AG04449 (cell line): ENCODE data around the gene HMCN2.

Source experiments
- CTCF ChIA-PET: fragments of 350-600 bp; formaldehyde crosslinking; extraction: SDS; loops from one replicate; lab custom pipeline; 2021; ENCODE audit warnings: antibody characterized with exemption; lab: Yijun Ruan, JAX
- POLR2A ChIA-PET: fragments of 400-600, 350-600 bp; formaldehyde crosslinking; extraction: SDS; loops from one replicate; lab custom pipeline; 2020; ENCODE audit warnings: antibody characterized with exemption, inconsistent platforms; lab: Yijun Ruan, JAX
- DNase-seq: peaks from one replicate; pipeline ENCODE4 v3.0.0-alpha.2; 2010; ENCODE audit warnings: low read depth, low spot score
- H3K4me3 ChIP-seq: 2 replicates; pipeline ENCODE4 v1.5.1; 2011; ENCODE audit warnings: low read depth, mild to moderate bottlenecking, control low read depth, low read length
- CTCF ChIP-seq: IDR thresholded peaks from one replicate; pipeline ENCODE4 v1.5.1; 2011; ENCODE audit warnings: mild to moderate bottlenecking, moderate library complexity, low read length, control low read depth, inconsistent platforms; ENCODE audit not compliant: insufficient read depth; ENCODE audit errors: missing control alignments

HMCN2 gene

GRCh38 chr9:130306823-130307666 is 41.5 kb downstream of the HMCN2 start:
- H3K4me3 ChIP-seq: no peak overlapping the region
- ChIA-PET POLR2A (no interaction called here), CTCF (interaction anchor here (1.8 kb wide), 1 partner anchor 200 kb away, joined by 4 read pairs; no protein-coding TSS in a partner anchor)
- DNase-seq: no peak
- no peak for TF ChIP-seq CTCF

GRCh38 chr9:130307667-130307943 is 42.0 kb downstream of the HMCN2 start:
- H3K4me3 ChIP-seq: no peak overlapping the region
- CTCF ChIA-PET: no interaction called here
- no peak for TF ChIP-seq CTCF
- no peak for DNase-seq
- POLR2A ChIA-PET: no interaction called here

- TF ChIP-seq CTCF: no peak
- H3K4me3 ChIP-seq: no peak overlapping the region
- DNase-seq: no peak
- POLR2A ChIA-PET: no interaction called here
- CTCF ChIA-PET: no interaction called here
Measured at GRCh38 chr9:130308081-130308571, 42.6 kb downstream of the HMCN2 start.

DNA sequence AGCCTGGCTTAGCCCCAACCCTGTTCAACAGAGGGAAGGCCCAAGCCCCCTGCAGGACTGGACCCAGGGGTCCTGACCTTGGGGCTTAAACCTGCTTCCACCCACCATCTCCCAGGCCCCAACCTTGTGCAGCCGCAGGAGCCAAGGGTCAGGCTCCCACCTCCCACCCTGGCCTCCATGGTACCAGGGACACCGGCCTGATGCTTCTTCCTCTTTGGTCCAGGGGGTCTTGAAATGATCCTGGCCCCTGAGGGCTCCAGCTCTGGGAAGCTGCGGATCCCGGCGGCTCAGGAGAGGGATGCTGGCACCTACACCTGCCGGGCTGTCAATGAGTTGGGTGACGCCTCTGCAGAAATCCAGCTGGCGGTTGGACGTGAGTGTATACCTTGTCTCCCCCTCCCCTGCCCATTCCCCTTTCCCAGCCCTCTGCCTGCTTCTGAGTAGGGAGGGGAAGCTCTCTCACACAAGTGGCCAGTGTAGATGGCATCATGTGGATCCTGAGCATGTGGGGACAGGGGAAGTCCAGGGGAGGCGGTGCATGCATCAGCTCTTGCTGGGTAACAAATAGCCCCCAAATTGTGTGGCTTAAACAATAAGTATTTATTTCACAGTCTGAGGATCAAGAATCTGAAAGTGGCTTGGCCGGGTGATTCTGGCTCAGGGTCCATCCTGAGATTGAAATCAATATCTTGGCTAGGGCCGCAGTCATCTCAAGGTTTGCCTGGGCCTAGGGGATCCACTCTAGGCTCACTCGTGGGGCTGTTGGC is 44.3 kb downstream of the HMCN2 start:
- H3K4me3 ChIP-seq: no peak overlapping the region
- CTCF ChIA-PET: no interaction called here
- POLR2A ChIA-PET: no interaction called here
- TF ChIP-seq CTCF: no peak
- no peak for DNase-seq

DNA sequence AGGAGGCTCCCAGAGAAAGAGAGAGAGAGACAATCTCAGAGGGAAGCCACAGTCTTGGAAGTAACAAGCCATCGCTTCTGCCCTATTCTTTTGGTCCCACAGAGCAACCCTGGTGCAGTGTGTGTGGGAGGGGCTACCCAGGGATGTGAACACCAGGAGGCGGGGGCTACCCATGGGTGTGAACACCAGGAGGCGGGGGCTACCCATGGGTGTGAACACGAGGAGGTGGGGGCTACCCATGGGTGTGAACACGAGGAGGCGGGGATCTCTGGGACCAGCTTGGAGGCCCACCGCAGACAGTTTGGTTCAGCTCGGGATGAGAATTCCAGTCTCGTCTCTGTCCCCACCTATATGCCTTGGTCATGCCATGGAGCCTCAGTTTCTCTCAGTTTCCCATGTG is 44.9 kb downstream of the HMCN2 start:
- CTCF ChIA-PET: no interaction called here
- no peak for DNase-seq
- no peak overlapping the region for H3K4me3 ChIP-seq
- no peak for TF ChIP-seq CTCF
- POLR2A ChIA-PET: no interaction called here

DNA sequence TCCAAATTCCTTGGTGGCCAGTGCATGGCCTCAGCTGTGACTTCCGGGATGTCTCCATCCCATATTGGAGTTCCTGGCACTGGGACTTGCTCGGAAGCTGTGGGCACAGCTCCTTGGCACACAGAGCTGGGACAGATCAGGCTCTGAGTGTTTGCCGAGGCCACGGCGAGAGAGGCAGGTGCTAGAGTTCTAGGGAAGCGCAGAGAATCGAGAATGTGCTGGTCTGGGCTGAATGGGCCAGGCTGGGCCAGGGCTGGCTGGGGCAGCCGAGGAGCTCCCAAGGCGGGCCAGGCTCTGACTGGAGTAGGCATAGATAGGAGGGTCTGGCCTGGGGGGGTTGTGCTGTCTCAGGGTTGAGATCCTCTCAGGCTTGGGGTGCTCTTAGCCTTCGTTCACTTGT is 45.4 kb downstream of the HMCN2 start:
- ChIA-PET CTCF (no interaction called here), POLR2A (no interaction called here)
- TF ChIP-seq CTCF: no peak
- no peak overlapping the region for H3K4me3 ChIP-seq
- no peak for DNase-seq
